Testis (tissue), 2 donors: ENCODE results near the gene MINDY3.

Experiments used
- POLR2A ChIP-seq: fragments of 450-650 bp; IDR thresholded peaks from one replicate; pipeline ENCODE4 v1.6.1; 2017; ENCODE audit warnings: antibody characterized with exemption, mild to moderate bottlenecking, moderate library complexity
- TF ChIP-seq, protein P1 (sequence below), 3 experiments: fragments of 450-650 bp in 2 of 3; fragments of 200-600 bp in 1 of 3; sonication (generic) in 1 of 3; IDR thresholded peaks; one replicate each; pipeline ENCODE4 v1.5.1; 2016 to 2019; ENCODE audit warnings: antibody characterized with exemption in 3 of 3, mild to moderate bottlenecking in 2 of 3, moderate library complexity in 1 of 3

GRCh38 chr10:15860692-15861201 is 440 bp upstream of the MINDY3 start:
- TF ChIP-seq, protein P1, sequence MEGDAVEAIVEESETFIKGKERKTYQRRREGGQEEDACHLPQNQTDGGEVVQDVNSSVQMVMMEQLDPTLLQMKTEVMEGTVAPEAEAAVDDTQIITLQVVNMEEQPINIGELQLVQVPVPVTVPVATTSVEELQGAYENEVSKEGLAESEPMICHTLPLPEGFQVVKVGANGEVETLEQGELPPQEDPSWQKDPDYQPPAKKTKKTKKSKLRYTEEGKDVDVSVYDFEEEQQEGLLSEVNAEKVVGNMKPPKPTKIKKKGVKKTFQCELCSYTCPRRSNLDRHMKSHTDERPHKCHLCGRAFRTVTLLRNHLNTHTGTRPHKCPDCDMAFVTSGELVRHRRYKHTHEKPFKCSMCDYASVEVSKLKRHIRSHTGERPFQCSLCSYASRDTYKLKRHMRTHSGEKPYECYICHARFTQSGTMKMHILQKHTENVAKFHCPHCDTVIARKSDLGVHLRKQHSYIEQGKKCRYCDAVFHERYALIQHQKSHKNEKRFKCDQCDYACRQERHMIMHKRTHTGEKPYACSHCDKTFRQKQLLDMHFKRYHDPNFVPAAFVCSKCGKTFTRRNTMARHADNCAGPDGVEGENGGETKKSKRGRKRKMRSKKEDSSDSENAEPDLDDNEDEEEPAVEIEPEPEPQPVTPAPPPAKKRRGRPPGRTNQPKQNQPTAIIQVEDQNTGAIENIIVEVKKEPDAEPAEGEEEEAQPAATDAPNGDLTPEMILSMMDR (IDR thresholded peaks at IDR 0.05): no peak
- TF ChIP-seq POLR2A: no peak
